Loucy (cell line): Measurements from ENCODE around the gene LENG9.

Experiments used
- EZH2phosphoT487 ChIP-seq: fragments of 200-600 bp; IDR thresholded peaks from 2 replicates; pipeline ENCODE4 v1.6.1; 2018; ENCODE audit warnings: antibody characterized with exemption, mild to moderate bottlenecking, moderate library complexity, borderline replicate concordance
- TF ChIP-seq, protein P1 (sequence below): fragments of 200-600 bp; sonication (generic); conservative IDR thresholded peaks from 2 replicates; pipeline ENCODE4 v1.5.1; 2014; ENCODE audit warnings: mild to moderate bottlenecking, antibody characterized with exemption, low read length

DNA sequence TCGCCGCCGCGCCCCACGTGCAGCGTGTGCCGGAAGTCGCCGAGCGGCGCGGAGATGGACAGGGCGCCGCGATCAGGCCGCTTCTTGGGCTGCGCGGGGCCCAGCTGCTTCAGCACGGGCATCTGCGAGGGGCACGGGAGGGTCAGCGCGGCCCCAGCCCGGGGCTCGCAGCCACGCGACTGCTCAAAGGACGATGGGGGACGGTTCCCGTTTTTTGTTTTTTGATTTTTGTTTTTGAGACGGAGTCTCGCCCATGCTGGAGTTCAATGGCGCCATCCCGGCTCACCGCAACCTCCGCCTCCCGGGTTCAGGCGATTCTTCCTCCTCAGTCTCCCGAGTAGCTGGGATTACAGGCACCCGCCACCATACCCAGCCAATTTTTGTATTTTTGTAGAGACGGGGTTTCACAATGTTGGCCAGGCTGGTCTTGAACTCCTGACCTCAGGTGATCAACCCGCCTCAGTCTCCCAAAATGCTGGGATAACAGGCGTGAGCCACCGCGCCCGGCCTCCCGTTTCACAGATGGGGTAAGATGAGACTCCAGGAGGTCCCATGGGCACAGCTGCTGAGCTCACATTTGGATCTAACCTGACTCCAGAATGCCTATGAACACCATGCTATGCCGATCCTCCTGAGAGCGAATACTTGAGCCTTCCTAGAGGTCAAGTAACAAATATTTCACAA, 2.0 kb upstream of the LENG9 start:
- TF ChIP-seq, protein P1, sequence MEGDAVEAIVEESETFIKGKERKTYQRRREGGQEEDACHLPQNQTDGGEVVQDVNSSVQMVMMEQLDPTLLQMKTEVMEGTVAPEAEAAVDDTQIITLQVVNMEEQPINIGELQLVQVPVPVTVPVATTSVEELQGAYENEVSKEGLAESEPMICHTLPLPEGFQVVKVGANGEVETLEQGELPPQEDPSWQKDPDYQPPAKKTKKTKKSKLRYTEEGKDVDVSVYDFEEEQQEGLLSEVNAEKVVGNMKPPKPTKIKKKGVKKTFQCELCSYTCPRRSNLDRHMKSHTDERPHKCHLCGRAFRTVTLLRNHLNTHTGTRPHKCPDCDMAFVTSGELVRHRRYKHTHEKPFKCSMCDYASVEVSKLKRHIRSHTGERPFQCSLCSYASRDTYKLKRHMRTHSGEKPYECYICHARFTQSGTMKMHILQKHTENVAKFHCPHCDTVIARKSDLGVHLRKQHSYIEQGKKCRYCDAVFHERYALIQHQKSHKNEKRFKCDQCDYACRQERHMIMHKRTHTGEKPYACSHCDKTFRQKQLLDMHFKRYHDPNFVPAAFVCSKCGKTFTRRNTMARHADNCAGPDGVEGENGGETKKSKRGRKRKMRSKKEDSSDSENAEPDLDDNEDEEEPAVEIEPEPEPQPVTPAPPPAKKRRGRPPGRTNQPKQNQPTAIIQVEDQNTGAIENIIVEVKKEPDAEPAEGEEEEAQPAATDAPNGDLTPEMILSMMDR: no peak
- no peak for TF ChIP-seq EZH2phosphoT487
